ENCODE measurements around the gene LMTK3. TPM values are rescaled to one million over a fixed set of nuclear protein-coding genes. Genes with fewer than 3 reads are reported as not detected.
"Not testable (repeated sequence)": the region's sequence is repeated elsewhere in the genome, so short reads cannot be mapped to it uniquely, and the experiment has no call there.

The LMTK3 gene
- polyA plus RNA-seq, 4 donors, result 1.7 to 3.6 (median 2.4) TPM

- peak; percentile 70 to 78 (median 77) for DNase-seq (ENCODE audit: low read depth in 4 of 4, low spot score in 3 of 4)
Measured at GRCh38 chr19:48492925-48493717, 18.5 kb downstream of the LMTK3 start.

GRCh38 chr19:48491793-48492123 is 19.9 kb downstream of the LMTK3 start:
- no peak for DNase-seq (ENCODE audit: low read depth in 4 of 4, low spot score in 3 of 4)

- no peak for DNase-seq (ENCODE audit: low read depth in 4 of 4, low spot score in 3 of 4)
Measured at GRCh38 chr19:48490981-48491792, 20.4 kb downstream of the LMTK3 start.

- no peak for DNase-seq (ENCODE audit: low read depth in 4 of 4, low spot score in 3 of 4)
Measured at GRCh38 chr19:48489608-48490216, 21.9 kb downstream of the LMTK3 start.

GRCh38 chr19:48488478-48488877 is 23.2 kb downstream of the LMTK3 start:
- not testable (repeated sequence) for DNase-seq (ENCODE audit: low read depth in 4 of 4, low spot score in 3 of 4)

GRCh38 chr19:48487948-48488347 is 23.7 kb downstream of the LMTK3 start:
- DNase-seq (ENCODE audit: low read depth in 4 of 4, low spot score in 3 of 4), result no peak

- no peak for DNase-seq (ENCODE audit: low read depth in 4 of 4, low spot score in 3 of 4)
Measured at GRCh38 chr19:48487544-48487943, 24.1 kb downstream of the LMTK3 start.

GRCh38 chr19:48486706-48487105 is 24.9 kb downstream of the LMTK3 start:
- not testable (repeated sequence) for DNase-seq (ENCODE audit: low read depth in 4 of 4, low spot score in 3 of 4)

- DNase-seq (ENCODE audit: low read depth in 4 of 4, low spot score in 3 of 4), result no peak
Measured at GRCh38 chr19:48484931-48485612, 26.6 kb downstream of the LMTK3 start.

- no peak for DNase-seq (ENCODE audit: low read depth in 4 of 4, low spot score in 3 of 4)
Measured at GRCh38 chr19:48484247-48484893, 27.3 kb downstream of the LMTK3 start.

GRCh38 chr19:48483301-48483700 is 28.3 kb downstream of the LMTK3 start:
- no peak for DNase-seq (ENCODE audit: low read depth in 4 of 4, low spot score in 3 of 4)

GRCh38 chr19:48481846-48482639 is 29.6 kb downstream of the LMTK3 start:
- no peak for DNase-seq (ENCODE audit: low read depth in 4 of 4, low spot score in 3 of 4)

- no peak for DNase-seq (ENCODE audit: low read depth in 4 of 4, low spot score in 3 of 4)
Measured at GRCh38 chr19:48480558-48481500, 30.8 kb downstream of the LMTK3 start.

GRCh38 chr19:48480183-48480557 is 31.5 kb downstream of the LMTK3 start:
- no peak for DNase-seq (ENCODE audit: low read depth in 4 of 4, low spot score in 3 of 4)

- DNase-seq (ENCODE audit: low read depth in 4 of 4, low spot score in 3 of 4), result no peak
Measured at GRCh38 chr19:48479686-48480085, 31.9 kb downstream of the LMTK3 start.

GRCh38 chr19:48478339-48479256 is 33.0 kb downstream of the LMTK3 start:
- DNase-seq (ENCODE audit: low read depth in 4 of 4, low spot score in 3 of 4), result no peak

GRCh38 chr19:48477698-48478338 is 33.8 kb downstream of the LMTK3 start:
- no peak for DNase-seq (ENCODE audit: low read depth in 4 of 4, low spot score in 3 of 4)

Measured in right renal pelvis (tissue), 4 donors.